OCI-LY3 (cell line): ENCODE results near the gene PTPRM.

ENCODE experiments used
- H2AFZ ChIP-seq: fragments of 200-600, 300-600 bp; shearing (Covaris generic); 2 replicates; pipeline ENCODE4 v1.6.0; 2014; ENCODE audit warnings: antibody characterized with exemption, low read depth, low read length
- H3K27ac ChIP-seq: fragments of 200-600, 300-600 bp; sonication (generic); 2 replicates; pipeline ENCODE4 v1.5.1; 2014; ENCODE audit warnings: mild to moderate bottlenecking, low read length, moderate library complexity, mixed read lengths
- H3K27me3 ChIP-seq: fragments of 200-600, 300-600 bp; sonication (generic); 2 replicates; pipeline ENCODE4 v1.6.1; 2014; ENCODE audit warnings: low read depth, low read length, mixed read lengths
- H3K36me3 ChIP-seq: fragments of 200-600, 300-600 bp; sonication (generic); replicated peaks from 2 replicates; pipeline ENCODE3; 2014; ENCODE audit warnings: low read depth, low read length, mixed read lengths
- H3K4me1 ChIP-seq: fragments of 300-600, 200-600 bp; sonication (generic); 2 replicates; pipeline ENCODE4 v1.6.1; 2014; ENCODE audit warnings: low read length, mixed read lengths
- H3K4me2 ChIP-seq: fragments of 200-600, 300-600 bp; sonication (generic); 2 replicates; pipeline ENCODE4 v1.6.1; 2014; ENCODE audit warnings: low read length, mixed read lengths
- H3K4me3 ChIP-seq: fragments of 300-600, 200-600 bp; sonication (generic); 2 replicates; pipeline ENCODE4 v1.5.1; 2014; ENCODE audit warnings: antibody characterized with exemption, mild to moderate bottlenecking, low read length, moderate library complexity
- H3K79me2 ChIP-seq: fragments of 300-600, 200-600 bp; shearing (Covaris generic); 2 replicates; pipeline ENCODE4 v1.6.1; 2014; ENCODE audit warnings: mild to moderate bottlenecking, low read length, mixed read lengths
- H3K9ac ChIP-seq: fragments of 300-600, 200-600 bp; shearing (Covaris generic); 2 replicates; pipeline ENCODE4 v1.6.0; 2014; ENCODE audit warnings: mild to moderate bottlenecking, low read length, moderate library complexity
- H3K9me3 ChIP-seq: fragments of 200-600, 300-600 bp; shearing (Covaris generic); 2 replicates; pipeline ENCODE4 v1.6.1; 2014; ENCODE audit warnings: low read length, mixed read lengths; ENCODE audit not compliant: insufficient read depth
- H4K20me1 ChIP-seq: fragments of 200-600, 300-600 bp; sonication (generic); 2 replicates; pipeline ENCODE4 v1.6.1; 2016; ENCODE audit warnings: low read length, mixed read lengths; ENCODE audit not compliant: insufficient read depth
- EZH2phosphoT487 ChIP-seq: fragments of 200-600 bp; shearing (Covaris generic); IDR thresholded peaks from 2 replicates; pipeline ENCODE4 v1.6.1; 2018; ENCODE audit warnings: antibody characterized with exemption, mixed run types, low read depth
- TF ChIP-seq, protein P1 (sequence below): fragments of 200-600, 300-600 bp; sonication (generic); IDR thresholded peaks from 2 replicates; pipeline ENCODE4 v1.5.1; 2014; ENCODE audit warnings: antibody characterized with exemption, low read length, low read depth

The PTPRM gene

DNA sequence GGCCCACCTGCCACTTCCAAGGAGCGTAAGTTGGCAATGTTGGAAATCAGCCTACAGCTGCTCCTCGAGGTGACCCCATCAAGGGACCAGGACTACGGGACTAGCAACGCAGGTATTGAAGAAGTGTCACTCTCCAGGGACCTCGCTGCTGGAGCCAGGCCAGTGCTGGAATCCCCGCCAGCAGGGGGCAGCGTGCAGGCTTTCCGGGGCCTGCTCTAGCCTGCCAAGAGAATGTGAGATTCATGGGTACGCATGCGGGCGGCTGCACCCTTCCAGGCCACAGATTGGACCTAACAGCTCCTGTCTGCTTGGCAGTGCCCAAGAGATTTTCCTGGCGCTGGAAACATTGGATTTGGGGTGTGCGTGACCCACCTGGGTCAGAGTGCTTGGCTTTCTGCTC is 859.3 kb downstream of the PTPRM start:
- Histone ChIP-seq H2AFZ (no peak overlapping the region), H3K4me1 (no peaks in the 10 kb centered on the region), H4K20me1 (no peaks in the 10 kb centered on the region), H3K27ac (no peak overlapping the region), H3K27me3 (no peaks in the 10 kb centered on the region), H3K79me2 (no peaks in the 10 kb centered on the region), H3K36me3 (no peaks in the 10 kb centered on the region), H3K4me3 (no peak overlapping the region), H3K9ac (no peak overlapping the region), H3K9me3 (no peaks in the 10 kb centered on the region), H3K4me2 (no peak overlapping the region)
- TF ChIP-seq EZH2phosphoT487: no peak
- TF ChIP-seq, protein P1, sequence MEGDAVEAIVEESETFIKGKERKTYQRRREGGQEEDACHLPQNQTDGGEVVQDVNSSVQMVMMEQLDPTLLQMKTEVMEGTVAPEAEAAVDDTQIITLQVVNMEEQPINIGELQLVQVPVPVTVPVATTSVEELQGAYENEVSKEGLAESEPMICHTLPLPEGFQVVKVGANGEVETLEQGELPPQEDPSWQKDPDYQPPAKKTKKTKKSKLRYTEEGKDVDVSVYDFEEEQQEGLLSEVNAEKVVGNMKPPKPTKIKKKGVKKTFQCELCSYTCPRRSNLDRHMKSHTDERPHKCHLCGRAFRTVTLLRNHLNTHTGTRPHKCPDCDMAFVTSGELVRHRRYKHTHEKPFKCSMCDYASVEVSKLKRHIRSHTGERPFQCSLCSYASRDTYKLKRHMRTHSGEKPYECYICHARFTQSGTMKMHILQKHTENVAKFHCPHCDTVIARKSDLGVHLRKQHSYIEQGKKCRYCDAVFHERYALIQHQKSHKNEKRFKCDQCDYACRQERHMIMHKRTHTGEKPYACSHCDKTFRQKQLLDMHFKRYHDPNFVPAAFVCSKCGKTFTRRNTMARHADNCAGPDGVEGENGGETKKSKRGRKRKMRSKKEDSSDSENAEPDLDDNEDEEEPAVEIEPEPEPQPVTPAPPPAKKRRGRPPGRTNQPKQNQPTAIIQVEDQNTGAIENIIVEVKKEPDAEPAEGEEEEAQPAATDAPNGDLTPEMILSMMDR: peak; percentile 45

DNA sequence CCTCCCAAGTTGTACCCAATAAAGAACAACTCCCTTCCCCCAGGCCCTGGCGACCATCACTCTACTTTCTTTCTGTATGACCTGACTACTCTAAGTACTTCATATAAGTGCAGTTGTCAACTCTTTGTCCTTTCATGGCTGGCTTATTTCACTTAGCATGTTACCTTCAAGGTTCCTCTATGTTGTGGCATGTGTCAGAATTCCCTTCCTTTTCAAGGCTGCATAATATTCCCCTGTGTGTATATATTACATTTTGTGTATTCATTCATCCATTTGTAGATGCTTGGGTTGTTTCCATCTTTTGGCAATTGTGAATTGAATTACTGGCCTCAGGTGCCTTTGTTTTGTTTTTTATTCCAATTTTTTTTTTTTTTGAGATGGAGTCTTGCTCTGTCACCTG is 860.2 kb downstream of the PTPRM start:
- Histone ChIP-seq H3K4me3 (no peak overlapping the region), H2AFZ (no peak overlapping the region), H4K20me1 (no peaks in the 10 kb centered on the region), H3K27me3 (no peaks in the 10 kb centered on the region), H3K9ac (no peak overlapping the region), H3K27ac (no peak overlapping the region), H3K4me1 (no peaks in the 10 kb centered on the region), H3K9me3 (no peaks in the 10 kb centered on the region), H3K4me2 (no peak overlapping the region), H3K79me2 (no peaks in the 10 kb centered on the region), H3K36me3 (no peaks in the 10 kb centered on the region)
- TF ChIP-seq EZH2phosphoT487: no peak
- TF ChIP-seq, protein P1: no peak

GRCh38 chr18:8428951-8429350 is 861.8 kb downstream of the PTPRM start:
- no peaks in the 10 kb centered on the region for H3K4me1 ChIP-seq
- TF ChIP-seq EZH2phosphoT487: no peak
- TF ChIP-seq, protein P1: no peak
- H3K27ac ChIP-seq: no peak overlapping the region
- H3K79me2 ChIP-seq: no peaks in the 10 kb centered on the region
- H2AFZ ChIP-seq: no peak overlapping the region
- no peak overlapping the region for H3K4me3 ChIP-seq
- H3K9ac ChIP-seq: no peak overlapping the region
- no peaks in the 10 kb centered on the region for H3K36me3 ChIP-seq
- H3K27me3 ChIP-seq: no peaks in the 10 kb centered on the region
- H4K20me1 ChIP-seq: no peaks in the 10 kb centered on the region
- H3K9me3 ChIP-seq: no peaks in the 10 kb centered on the region
- no peak overlapping the region for H3K4me2 ChIP-seq

DNA sequence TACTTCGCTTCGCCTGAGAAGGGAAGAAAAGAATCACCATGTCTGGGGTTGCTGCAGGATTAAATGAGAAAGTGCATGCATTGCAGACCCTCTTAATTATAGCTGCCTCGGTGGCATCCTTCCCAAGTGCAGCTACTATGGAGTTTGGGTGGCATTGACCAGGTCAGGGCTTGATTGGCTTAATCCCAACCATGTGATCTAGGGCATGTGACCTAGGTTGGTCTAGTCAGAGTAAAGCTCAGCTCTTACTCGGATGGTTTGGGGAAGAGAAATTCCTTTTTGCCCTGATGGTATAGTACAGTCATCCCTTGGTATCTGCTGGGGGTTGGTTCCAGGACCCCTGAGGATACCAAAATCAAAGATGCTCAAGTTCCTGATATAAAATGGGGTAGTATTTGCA is 863.9 kb downstream of the PTPRM start:
- H2AFZ ChIP-seq: no peak overlapping the region
- H3K27me3 ChIP-seq: no peaks in the 10 kb centered on the region
- H3K79me2 ChIP-seq: no peaks in the 10 kb centered on the region
- no peak overlapping the region for H3K4me3 ChIP-seq
- H3K9ac ChIP-seq: no peak overlapping the region
- TF ChIP-seq EZH2phosphoT487: no peak
- TF ChIP-seq, protein P1: no peak
- H3K4me1 ChIP-seq: no peaks in the 10 kb centered on the region
- H3K27ac ChIP-seq: no peak overlapping the region
- no peaks in the 10 kb centered on the region for H3K9me3 ChIP-seq
- H3K4me2 ChIP-seq: no peak overlapping the region
- no peaks in the 10 kb centered on the region for H4K20me1 ChIP-seq
- H3K36me3 ChIP-seq: no peaks in the 10 kb centered on the region
